OCI-LY1 (cell line): ENCODE data around the gene RAB3D.

ENCODE experiments used
- EZH2 ChIP-seq: fragments of 200-600 bp; sonication (generic), shearing (Covaris generic); IDR thresholded peaks from 2 replicates; pipeline ENCODE4 v1.8.0; 2017; ENCODE audit warnings: borderline replicate concordance, mixed run types, mild to moderate bottlenecking, antibody characterized with exemption, low read length, moderate library complexity, mixed read lengths
- TF ChIP-seq, protein P1 (sequence below): fragments of 200-600 bp; sonication (generic), shearing (Covaris generic); IDR thresholded peaks from 2 replicates; pipeline ENCODE4 v1.5.1; 2017; ENCODE audit warnings: mild to moderate bottlenecking, antibody characterized with exemption, low read length, moderate library complexity, mixed read lengths

DNA sequence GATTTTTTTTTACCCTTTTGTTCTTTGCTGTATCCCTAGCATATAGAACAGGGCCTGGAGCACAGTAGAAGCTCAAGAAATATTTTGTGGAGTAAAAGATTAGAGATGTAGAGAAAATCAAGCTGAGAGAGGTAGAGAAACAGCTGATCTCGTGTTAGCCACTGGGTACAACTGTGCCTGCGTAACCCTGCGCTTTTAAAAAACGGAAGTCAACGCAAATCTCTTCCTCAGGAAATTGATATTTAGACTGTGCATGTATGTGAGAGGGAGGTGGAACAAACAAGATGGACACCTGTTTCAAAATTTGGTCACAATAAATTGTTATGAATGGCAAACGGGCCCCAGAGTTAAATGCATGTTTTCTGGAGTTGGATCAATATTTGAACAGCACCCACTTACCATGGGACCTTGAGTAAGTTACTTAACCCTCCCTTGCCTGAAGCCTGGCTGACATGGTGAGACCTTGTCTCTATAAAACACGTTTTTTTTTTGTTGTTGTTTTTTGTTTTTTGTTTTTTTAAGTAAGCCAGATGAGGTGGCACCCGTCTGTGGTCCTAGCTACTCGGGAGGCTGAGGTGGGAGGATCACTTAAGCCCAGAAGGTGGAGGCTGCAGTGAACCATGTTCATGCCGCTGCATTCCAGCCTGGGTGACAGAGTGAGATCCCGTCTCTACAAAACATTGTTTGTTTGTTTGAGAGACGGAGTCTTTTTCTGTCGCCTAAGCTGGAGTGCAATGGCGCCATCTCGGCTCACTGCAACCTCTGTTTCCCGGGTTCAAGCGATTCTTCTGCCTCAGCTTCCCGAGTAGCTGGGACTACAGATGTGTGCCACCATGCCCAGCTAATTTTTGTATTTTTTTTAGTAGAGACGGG is 47.9 kb upstream of the RAB3D start:
- TF ChIP-seq, protein P1, sequence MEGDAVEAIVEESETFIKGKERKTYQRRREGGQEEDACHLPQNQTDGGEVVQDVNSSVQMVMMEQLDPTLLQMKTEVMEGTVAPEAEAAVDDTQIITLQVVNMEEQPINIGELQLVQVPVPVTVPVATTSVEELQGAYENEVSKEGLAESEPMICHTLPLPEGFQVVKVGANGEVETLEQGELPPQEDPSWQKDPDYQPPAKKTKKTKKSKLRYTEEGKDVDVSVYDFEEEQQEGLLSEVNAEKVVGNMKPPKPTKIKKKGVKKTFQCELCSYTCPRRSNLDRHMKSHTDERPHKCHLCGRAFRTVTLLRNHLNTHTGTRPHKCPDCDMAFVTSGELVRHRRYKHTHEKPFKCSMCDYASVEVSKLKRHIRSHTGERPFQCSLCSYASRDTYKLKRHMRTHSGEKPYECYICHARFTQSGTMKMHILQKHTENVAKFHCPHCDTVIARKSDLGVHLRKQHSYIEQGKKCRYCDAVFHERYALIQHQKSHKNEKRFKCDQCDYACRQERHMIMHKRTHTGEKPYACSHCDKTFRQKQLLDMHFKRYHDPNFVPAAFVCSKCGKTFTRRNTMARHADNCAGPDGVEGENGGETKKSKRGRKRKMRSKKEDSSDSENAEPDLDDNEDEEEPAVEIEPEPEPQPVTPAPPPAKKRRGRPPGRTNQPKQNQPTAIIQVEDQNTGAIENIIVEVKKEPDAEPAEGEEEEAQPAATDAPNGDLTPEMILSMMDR: no peak
- no peak for TF ChIP-seq EZH2
